DMS153 (cell line): ENCODE data around the gene ZNF790.
A peak's percentile ranks its signal among the peaks of the same experiment; 100 is the strongest.

Experiments used
- DNase-seq: peaks from one replicate; lab custom pipeline; 2025; lab: John Stamatoyannopoulos, UW

ZNF790 gene

DNA sequence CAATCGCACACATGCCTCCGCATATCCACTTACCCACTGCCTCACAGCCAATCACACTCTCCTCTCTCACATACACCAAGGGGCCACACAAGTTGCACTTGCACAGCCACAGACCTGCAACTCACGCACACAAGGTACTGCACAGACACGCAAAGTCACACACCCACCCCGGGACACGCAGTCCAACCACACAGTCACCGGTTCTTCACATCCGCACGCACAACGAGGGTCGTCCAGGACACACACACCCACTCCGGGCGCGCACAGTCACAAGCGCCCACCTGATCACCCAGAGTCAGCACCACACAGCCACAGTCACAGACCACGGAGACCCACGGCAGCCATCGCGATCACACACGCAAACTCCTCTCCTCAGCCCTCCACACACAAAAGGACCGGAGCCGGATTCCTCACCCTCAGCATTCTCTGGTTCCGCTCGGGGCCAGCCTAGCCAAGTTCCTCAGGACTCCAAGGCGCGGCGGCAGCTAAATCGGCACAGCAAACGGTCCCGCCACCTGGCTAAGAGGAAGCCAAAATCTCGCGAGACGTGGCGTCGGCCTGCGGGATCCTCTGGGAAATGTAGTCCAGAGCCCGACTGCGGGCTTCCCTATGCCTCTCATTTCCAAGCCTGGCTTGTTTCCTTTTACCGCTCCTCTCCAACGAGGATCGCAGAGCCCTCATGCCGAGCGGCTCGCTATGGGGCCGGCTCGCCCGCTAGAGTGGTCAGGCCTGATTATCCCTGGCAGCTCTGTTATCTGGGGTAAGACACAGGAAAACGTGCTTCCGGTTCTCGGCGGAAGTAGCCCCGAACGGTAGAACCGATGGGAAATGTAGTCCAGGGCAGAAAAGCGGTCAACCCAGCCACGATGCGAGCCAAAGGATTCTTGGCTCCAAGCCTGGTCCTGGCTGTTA is 65.6 kb downstream of the ZNF790 start, which contains the start of gene ZNF850:
ZNF850 (minus strand) TSS at position 497 of the 912 bp plus-strand sequence. CDS start 10,201 bp downstream, outside the sequence.
- peak; percentile 82 for DNase-seq

DNA sequence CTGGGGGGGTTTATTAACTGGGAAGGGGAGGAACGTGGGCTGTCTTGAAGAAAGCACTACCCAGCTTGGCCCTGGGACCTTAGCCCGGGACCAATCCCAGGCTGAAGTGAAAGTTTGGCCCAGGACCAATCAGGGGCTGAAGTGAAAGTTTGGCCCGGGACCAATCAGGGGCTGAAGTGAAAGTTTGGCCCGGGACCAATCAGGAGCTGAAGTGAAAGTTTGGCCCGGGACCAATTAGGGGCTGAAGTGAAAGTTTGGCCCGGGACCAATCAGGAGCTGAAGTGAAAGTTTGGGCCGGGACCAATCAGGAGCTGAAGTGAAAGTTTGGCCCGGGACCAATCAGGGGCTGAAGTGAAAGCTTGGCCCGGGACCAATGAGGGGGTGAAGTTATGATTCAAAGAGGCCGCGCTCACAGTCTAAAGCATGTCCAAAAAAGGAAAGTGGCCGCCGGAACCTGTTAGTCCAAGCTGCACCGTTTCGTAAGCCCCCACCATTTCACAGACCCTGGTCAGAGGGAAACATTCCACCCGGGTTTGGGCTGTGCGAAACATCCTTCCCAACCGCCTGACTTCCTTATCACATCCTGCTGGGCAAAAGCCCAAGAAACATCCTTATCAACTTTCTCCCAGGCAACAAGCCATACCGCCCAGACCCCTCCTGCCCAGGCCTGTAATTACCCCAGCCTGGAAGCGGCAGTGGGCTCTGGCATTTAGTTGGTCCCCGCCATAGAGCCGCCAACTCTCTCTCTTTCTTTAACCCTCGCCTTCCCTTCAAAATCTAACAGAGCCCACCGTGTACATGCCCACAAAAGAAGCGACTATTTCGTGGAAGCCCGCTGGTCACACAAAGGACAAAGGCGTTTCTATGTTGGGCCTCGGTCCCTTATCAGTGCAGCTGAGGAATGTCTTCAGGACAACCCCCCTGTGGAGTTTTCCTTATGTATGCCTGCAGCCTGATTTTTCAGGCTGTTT is 66.6 kb downstream of the ZNF790 start:
- DNase-seq: peak; percentile 2
